Measurements from ENCODE around the gene FIBIN. TPM values are rescaled to one million over a fixed set of nuclear protein-coding genes. Genes with fewer than 3 reads are reported as not detected.

Gene FIBIN
- total RNA-seq, 1 experiment from 2014 or later = not detected

DNA sequence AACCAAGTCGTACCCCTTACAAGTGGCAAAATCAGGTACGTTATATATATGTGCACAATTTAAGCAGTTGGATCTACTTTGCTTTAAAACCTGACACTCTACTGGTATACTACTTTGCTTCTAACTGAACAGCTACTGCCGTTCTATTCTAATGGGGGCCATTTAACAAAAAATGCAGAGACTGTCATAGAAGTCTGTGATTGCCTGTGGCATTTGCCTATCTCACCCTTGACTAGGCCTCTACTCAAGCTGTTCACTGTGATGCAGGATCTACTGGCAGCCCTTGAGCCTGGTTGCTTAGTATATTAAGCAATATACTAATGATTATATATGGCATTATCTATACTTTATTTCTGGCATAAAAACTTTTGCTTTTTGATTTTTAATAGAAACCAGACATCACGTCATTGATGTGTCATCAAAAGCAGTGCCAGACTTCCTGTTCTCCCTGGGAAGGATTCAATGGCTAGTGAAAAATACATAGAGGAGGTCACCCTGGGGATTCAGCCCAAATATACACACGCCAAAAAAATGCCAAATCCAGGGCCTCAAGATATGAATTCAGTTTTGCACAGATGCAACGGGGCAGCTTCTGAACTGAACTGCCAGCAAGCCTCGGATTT is 40.0 kb upstream of the FIBIN start:
- H3K9me3 Mint-ChIP-seq = no peaks in the 10 kb centered on the region
- Histone ChIP-seq H3K23me2 (ENCODE audit: insufficient read length, low read depth, low read length, poor library complexity, severe bottlenecking) (peaks cover 2% of the 10 kb centered on the region), H2BK12ac (ENCODE audit: insufficient read length, low read depth, low read length) (no peak overlapping the region), H2BK15ac (ENCODE audit: low read depth, low read length) (no peak overlapping the region), H3K14ac (ENCODE audit: insufficient read depth, low read length) (no peak overlapping the region), H4K8ac (replicated peaks; ENCODE audit: insufficient read length, low read depth, low read length) (no peak overlapping the region), H4K20me1 (ENCODE audit: control insufficient read depth, insufficient read depth, insufficient read length) (no peaks in the 10 kb centered on the region), H2AK5ac (ENCODE audit: insufficient read length, low read length) (no peak overlapping the region), H3K9me3 (ENCODE audit: control insufficient read depth, low read depth, low read length) (no peaks in the 10 kb centered on the region), H3K79me2 (ENCODE audit: insufficient read depth, low read length) (no peaks in the 10 kb centered on the region), H3K9ac (ENCODE audit: extremely low read depth, insufficient read length, low read length) (no peak overlapping the region), H4K5ac (ENCODE audit: insufficient read length, low read depth, low read length) (no peak overlapping the region), H3K4ac (ENCODE audit: low read depth, low read length) (no peak overlapping the region), H3K27ac (ENCODE audit: insufficient read length, low read depth, low read length) (no peak overlapping the region), H3K27me3 (ENCODE audit: insufficient read depth, low read length) (no peaks in the 10 kb centered on the region), H4K91ac (ENCODE audit: insufficient read length, low read depth, low read length) (no peak overlapping the region), H3K23ac (ENCODE audit: insufficient read length, low read depth, low read length) (no peak overlapping the region), H2BK20ac (ENCODE audit: low read depth, low read length, poor library complexity, severe bottlenecking) (no peak overlapping the region), H2AFZ (ENCODE audit: low read length) (no peak overlapping the region), H3K4me2 (ENCODE audit: insufficient read depth, insufficient read length, low read length) (no peak overlapping the region), H3K56ac (ENCODE audit: insufficient read length, low read depth, low read length) (no peak overlapping the region), H3K4me1 (ENCODE audit: insufficient read depth, low read length) (0 out of 2 replicates have a peak, but pooled peaks cover 4% of the 10 kb centered on the region), H3K79me1 (ENCODE audit: insufficient read depth, low read depth, low read length, poor library complexity, severe bottlenecking) (no peaks in the 10 kb centered on the region), H3T11ph (ENCODE audit: low read length) (no peak overlapping the region), H3K18ac (ENCODE audit: insufficient read length, low read depth, low read length) (no peak overlapping the region), H2BK5ac (ENCODE audit: insufficient read length, low read length) (no peak overlapping the region), H2BK120ac (ENCODE audit: low read depth, low read length, poor library complexity, severe bottlenecking) (no peak overlapping the region)
- DNase-seq = no peak
- no peaks in the 10 kb centered on the region for H3K36me3 Mint-ChIP-seq (ENCODE audit: insufficient read depth in 1 of 3, low read depth in 3 of 3)
- H3K27ac Mint-ChIP-seq = no peak overlapping the region; a peak in 1 of 7 replicates
- H3K4me1 Mint-ChIP-seq = peaks cover 22% of the 10 kb centered on the region in 2 experiments
- WGBS (ENCODE audit: extremely low coverage, insufficient read length, low lambda C conversion rate) = no CpG with 5 or more reads among the region's 7 CpGs
- TF ChIP-seq, protein P1, sequence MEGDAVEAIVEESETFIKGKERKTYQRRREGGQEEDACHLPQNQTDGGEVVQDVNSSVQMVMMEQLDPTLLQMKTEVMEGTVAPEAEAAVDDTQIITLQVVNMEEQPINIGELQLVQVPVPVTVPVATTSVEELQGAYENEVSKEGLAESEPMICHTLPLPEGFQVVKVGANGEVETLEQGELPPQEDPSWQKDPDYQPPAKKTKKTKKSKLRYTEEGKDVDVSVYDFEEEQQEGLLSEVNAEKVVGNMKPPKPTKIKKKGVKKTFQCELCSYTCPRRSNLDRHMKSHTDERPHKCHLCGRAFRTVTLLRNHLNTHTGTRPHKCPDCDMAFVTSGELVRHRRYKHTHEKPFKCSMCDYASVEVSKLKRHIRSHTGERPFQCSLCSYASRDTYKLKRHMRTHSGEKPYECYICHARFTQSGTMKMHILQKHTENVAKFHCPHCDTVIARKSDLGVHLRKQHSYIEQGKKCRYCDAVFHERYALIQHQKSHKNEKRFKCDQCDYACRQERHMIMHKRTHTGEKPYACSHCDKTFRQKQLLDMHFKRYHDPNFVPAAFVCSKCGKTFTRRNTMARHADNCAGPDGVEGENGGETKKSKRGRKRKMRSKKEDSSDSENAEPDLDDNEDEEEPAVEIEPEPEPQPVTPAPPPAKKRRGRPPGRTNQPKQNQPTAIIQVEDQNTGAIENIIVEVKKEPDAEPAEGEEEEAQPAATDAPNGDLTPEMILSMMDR (conservative IDR thresholded peaks at IDR 0.05) = no peak
- H3K27me3 Mint-ChIP-seq (ENCODE audit: low read depth) = no peaks in the 10 kb centered on the region
- no peak overlapping the region for H3K4me3 Mint-ChIP-seq
